CD8-positive, alpha-beta memory T cell (primary cell): Measurements from ENCODE around the gene VPS45. TPM values are rescaled to one million over a fixed set of nuclear protein-coding genes. Genes with fewer than 3 reads are reported as not detected.

Experiments
- CTCF ChIA-PET: fragments of 350-600 bp; sonication (Branson Sonifier 250); formaldehyde crosslinking; loops from one replicate; lab custom pipeline; 2021; ENCODE audit warnings: antibody characterized with exemption; lab: Charles Lee
- POLR2A ChIA-PET: fragments of 350-600 bp; sonication (Branson Sonifier 250); formaldehyde crosslinking; loops from one replicate; lab custom pipeline; 2021; ENCODE audit warnings: antibody characterized with exemption; lab: Charles Lee
- DNase-seq, 5 donors: peaks; one replicate each; pipeline versions ENCODE4 v3.0.0 to v3.0.0-alpha.2; 2020 to 2022; ENCODE audit warnings: mixed read lengths in 1 of 5
- H3K27ac ChIP-seq: one replicate; pipeline ENCODE4 v1.7.0; 2013; ENCODE audit warnings: low read depth, mild to moderate bottlenecking, low read length, moderate library complexity
- H3K27me3 ChIP-seq: 2 replicates; pipeline ENCODE4 v1.7.0; 2013; ENCODE audit warnings: low read length, mild to moderate bottlenecking; ENCODE audit not compliant: insufficient read depth, poor library complexity, severe bottlenecking
- H3K36me3 ChIP-seq: 2 replicates; pipeline ENCODE4 v1.7.0; 2013; ENCODE audit warnings: mild to moderate bottlenecking, low read length, moderate library complexity; ENCODE audit not compliant: insufficient read depth
- H3K4me1 ChIP-seq: 2 replicates; pipeline ENCODE4 v1.7.0; 2013; ENCODE audit warnings: mild to moderate bottlenecking, low read length, moderate library complexity; ENCODE audit not compliant: insufficient read depth
- H3K4me3 ChIP-seq: 2 replicates; pipeline ENCODE4 v1.7.0; 2013; ENCODE audit warnings: mild to moderate bottlenecking, low read length
- H3K9me3 ChIP-seq: 2 replicates; pipeline ENCODE4 v1.7.0; 2013; ENCODE audit warnings: mild to moderate bottlenecking, low read length
- H3K27ac Mint-ChIP-seq, 8 donors: one replicate each; pipeline ENCODE4 v1.8.0; 2020 to 2021; ENCODE audit warnings: mixed read lengths in 8 of 8, mild to moderate bottlenecking in 6 of 8, inconsistent platforms in 3 of 8, moderate library complexity in 3 of 8
- H3K27me3 Mint-ChIP-seq, 2 donors: one replicate each; pipeline ENCODE4 v1.8.0; 2020 to 2021; ENCODE audit warnings: mixed read lengths in 2 of 2, mild to moderate bottlenecking in 1 of 2, moderate library complexity in 1 of 2
- H3K36me3 Mint-ChIP-seq, 3 donors: one replicate each; pipeline ENCODE4 v1.8.0; 2020 to 2021; ENCODE audit warnings: mixed read lengths in 3 of 3, inconsistent platforms in 1 of 3, mild to moderate bottlenecking in 1 of 3
- H3K4me1 Mint-ChIP-seq, 3 donors: one replicate each; pipeline ENCODE4 v1.8.0; 2020 to 2021; ENCODE audit warnings: mixed read lengths in 3 of 3, inconsistent platforms in 1 of 3, mild to moderate bottlenecking in 1 of 3
- H3K4me3 Mint-ChIP-seq, 7 donors: one replicate each; pipeline ENCODE4 v1.8.0; 2020 to 2021; ENCODE audit warnings: mixed read lengths in 7 of 7, mild to moderate bottlenecking in 6 of 7, moderate library complexity in 4 of 7, inconsistent platforms in 2 of 7
- H3K9me3 Mint-ChIP-seq, 5 donors: one replicate each; pipeline ENCODE4 v1.8.0; 2020 to 2022; ENCODE audit warnings: mixed read lengths in 5 of 5, mild to moderate bottlenecking in 3 of 5, moderate library complexity in 2 of 5, inconsistent platforms in 1 of 5
- polyA plus RNA-seq: library from polyadenylated mRNA; unstranded; fragments of 300-500 nt; fragmentation: Illumina TruSeq; gene quantifications from one replicate; pipeline ENCODE4 v1.2.3, GENCODE V29; 2021
- total RNA-seq, 2 experiments: library from RNA; stranded (reverse); gene quantifications; one replicate each; pipeline ENCODE4 v1.2.3, GENCODE V29; 2021

Gene VPS45
- total RNA-seq: 10 to 100 TPM; 26.3 to 33.6 TPM
- polyA plus RNA-seq: 27.5 TPM

GRCh38 chr1:150067184-150068108 lies at the start of gene VPS45:
VPS45 (plus strand) TSS chr1:150067776; CDS start chr1:150067858, 82 bp downstream.
- Histone ChIP-seq H3K27ac (peak within 1 kb of the TSS; percentile 89), H3K27me3 (no peaks in the 10 kb centered on the region), H3K4me1 (peaks cover 22% of the 10 kb centered on the region), H3K9me3 (no peaks in the 10 kb centered on the region), H3K4me3 (peak within 1 kb of the TSS; percentile 98), H3K36me3 (no peaks in the 10 kb centered on the region)
- H3K27me3 Mint-ChIP-seq: no peaks in the 10 kb centered on the region
- peak within 1 kb of the TSS; percentile 93 to 98 (median 94) for H3K27ac Mint-ChIP-seq
- peak within 1 kb of the TSS; percentile 95 to 98 (median 96) for H3K4me3 Mint-ChIP-seq
- H3K36me3 Mint-ChIP-seq: peaks cover 0 to 28% (median 6%) of the 10 kb centered on the region in 3 donors
- peak; percentile 60 to 85 (median 71) for DNase-seq
- H3K9me3 Mint-ChIP-seq: no peaks in the 10 kb centered on the region
- POLR2A ChIA-PET: interaction anchor here (0.5 to 1.3 kb wide), 5 partner anchors 17 to 1262 kb away, joined by 3 to 5 read pairs (median 3); partner anchors contain the start of gene PLEKHO1
- H3K4me1 Mint-ChIP-seq: peaks cover 33 to 43% (median 39%) of the 10 kb centered on the region in 3 donors
- CTCF ChIA-PET: interaction anchor here (1.1 to 4.2 kb wide), 7 partner anchors 85 to 179 kb away, joined by 3 to 22 read pairs (median 5); a partner anchor contains a TSS

GRCh38 chr1:150018165-150018564 lies 49.4 kb upstream of the VPS45 start:
- Mint-ChIP-seq H3K27ac (no peak overlapping the region), H3K27me3 (peaks cover 0 to 12% of the 10 kb centered on the region in 2 donors), H3K4me3 (no peak overlapping the region), H3K4me1 (no peaks in the 10 kb centered on the region), H3K9me3 (no peaks in the 10 kb centered on the region), H3K36me3 (no peaks in the 10 kb centered on the region)
- Histone ChIP-seq H3K4me1 (no peaks in the 10 kb centered on the region), H3K27ac (no peak overlapping the region), H3K36me3 (no peaks in the 10 kb centered on the region), H3K4me3 (no peak overlapping the region), H3K27me3 (no peaks in the 10 kb centered on the region), H3K9me3 (no peaks in the 10 kb centered on the region)
- ChIA-PET CTCF (no interaction called here), POLR2A (no interaction called here)
- no peak for DNase-seq

GRCh38 chr1:150020711-150021110 lies 46.9 kb upstream of the VPS45 start:
- CTCF ChIA-PET: no interaction called here

GRCh38 chr1:150021191-150021694 lies 46.3 kb upstream of the VPS45 start:
- no peak overlapping the region for H3K4me3 Mint-ChIP-seq
- Histone ChIP-seq H3K4me1 (no peaks in the 10 kb centered on the region), H3K36me3 (no peaks in the 10 kb centered on the region), H3K27ac (no peak overlapping the region), H3K4me3 (no peak overlapping the region), H3K27me3 (no peaks in the 10 kb centered on the region), H3K9me3 (no peaks in the 10 kb centered on the region)
- POLR2A ChIA-PET: no interaction called here
- peak overlapping the region in 1 of 8 donors; percentile 29 for H3K27ac Mint-ChIP-seq
- CTCF ChIA-PET: no interaction called here
- no peaks in the 10 kb centered on the region for H3K9me3 Mint-ChIP-seq
- no peak for DNase-seq
- peaks cover 4 to 23% of the 10 kb centered on the region in 2 donors for H3K27me3 Mint-ChIP-seq
- no peaks in the 10 kb centered on the region for H3K4me1 Mint-ChIP-seq
- H3K36me3 Mint-ChIP-seq: no peaks in the 10 kb centered on the region

More at GRCh38 chr1:150020711-150021110, 46.9 kb upstream of the VPS45 start:
- Mint-ChIP-seq H3K4me1 (no peaks in the 10 kb centered on the region), H3K4me3 (no peak overlapping the region), H3K27ac (peak overlapping the region in 1 of 8 donors; percentile 17), H3K36me3 (no peaks in the 10 kb centered on the region), H3K9me3 (no peaks in the 10 kb centered on the region), H3K27me3 (peaks cover 4 to 23% of the 10 kb centered on the region in 2 donors)
- H3K27me3 ChIP-seq: no peaks in the 10 kb centered on the region
- no peak for DNase-seq
- no peaks in the 10 kb centered on the region for H3K4me1 ChIP-seq
- no peaks in the 10 kb centered on the region for H3K36me3 ChIP-seq
- POLR2A ChIA-PET: no interaction called here
- H3K4me3 ChIP-seq: no peak overlapping the region
- no peaks in the 10 kb centered on the region for H3K9me3 ChIP-seq
- H3K27ac ChIP-seq: no peak overlapping the region

GRCh38 chr1:150022357-150022756 lies 45.2 kb upstream of the VPS45 start:
- Mint-ChIP-seq H3K4me1 (no peaks in the 10 kb centered on the region), H3K36me3 (no peaks in the 10 kb centered on the region), H3K27ac (no peak overlapping the region), H3K27me3 (peaks cover 4 to 23% of the 10 kb centered on the region in 2 donors), H3K4me3 (no peak overlapping the region), H3K9me3 (no peaks in the 10 kb centered on the region)
- no peaks in the 10 kb centered on the region for H3K9me3 ChIP-seq
- no peak overlapping the region for H3K4me3 ChIP-seq
- H3K36me3 ChIP-seq: no peaks in the 10 kb centered on the region
- DNase-seq: no peak
- POLR2A ChIA-PET: no interaction called here
- H3K27me3 ChIP-seq: no peaks in the 10 kb centered on the region
- no peak overlapping the region for H3K27ac ChIP-seq
- CTCF ChIA-PET: no interaction called here
- H3K4me1 ChIP-seq: no peaks in the 10 kb centered on the region

- Mint-ChIP-seq H3K4me1 (no peaks in the 10 kb centered on the region), H3K36me3 (no peaks in the 10 kb centered on the region), H3K27ac (no peak overlapping the region), H3K27me3 (peaks cover 4 to 23% of the 10 kb centered on the region in 2 donors), H3K9me3 (no peaks in the 10 kb centered on the region), H3K4me3 (no peak overlapping the region)
- H3K36me3 ChIP-seq: no peaks in the 10 kb centered on the region
- ChIA-PET CTCF (no interaction called here), POLR2A (no interaction called here)
- H3K27me3 ChIP-seq: no peaks in the 10 kb centered on the region
- DNase-seq: no peak
- no peaks in the 10 kb centered on the region for H3K4me1 ChIP-seq
- no peaks in the 10 kb centered on the region for H3K9me3 ChIP-seq
- H3K4me3 ChIP-seq: no peak overlapping the region
- H3K27ac ChIP-seq: no peak overlapping the region
Observed at GRCh38 chr1:150024156-150024555, 43.4 kb upstream of the VPS45 start.

GRCh38 chr1:150028322-150028721 lies 39.3 kb upstream of the VPS45 start:
- no peak overlapping the region for H3K27ac Mint-ChIP-seq
- ChIA-PET POLR2A (no interaction called here), CTCF (no interaction called here)
- H3K9me3 Mint-ChIP-seq: no peaks in the 10 kb centered on the region
- H3K4me3 ChIP-seq: no peak overlapping the region
- peaks cover 6 to 14% of the 10 kb centered on the region in 2 donors for H3K27me3 Mint-ChIP-seq
- no peaks in the 10 kb centered on the region for H3K4me1 ChIP-seq
- no peak overlapping the region for H3K27ac ChIP-seq
- no peaks in the 10 kb centered on the region for H3K9me3 ChIP-seq
- no peak for DNase-seq
- no peaks in the 10 kb centered on the region for H3K36me3 ChIP-seq
- no peak overlapping the region for H3K4me3 Mint-ChIP-seq
- H3K36me3 Mint-ChIP-seq: no peaks in the 10 kb centered on the region
- H3K4me1 Mint-ChIP-seq: no peaks in the 10 kb centered on the region
- no peaks in the 10 kb centered on the region for H3K27me3 ChIP-seq

GRCh38 chr1:150034336-150034735 lies 33.2 kb upstream of the VPS45 start:
- POLR2A ChIA-PET: no interaction called here
- no peaks in the 10 kb centered on the region for H3K9me3 ChIP-seq
- CTCF ChIA-PET: no interaction called here
- Mint-ChIP-seq H3K4me3 (no peak overlapping the region), H3K27ac (no peak overlapping the region), H3K36me3 (no peaks in the 10 kb centered on the region), H3K27me3 (peaks cover 3 to 4% of the 10 kb centered on the region in 2 donors), H3K4me1 (no peaks in the 10 kb centered on the region), H3K9me3 (no peaks in the 10 kb centered on the region)
- H3K4me3 ChIP-seq: no peak overlapping the region
- H3K4me1 ChIP-seq: no peaks in the 10 kb centered on the region
- H3K27me3 ChIP-seq: no peaks in the 10 kb centered on the region
- H3K27ac ChIP-seq: no peak overlapping the region
- DNase-seq: no peak
- H3K36me3 ChIP-seq: no peaks in the 10 kb centered on the region
